Natural killer cell (primary cell): ENCODE results near the gene TMEM145. TPM values are rescaled to one million over a fixed set of nuclear protein-coding genes. Genes with fewer than 3 reads are reported as not detected.
A peak's percentile ranks its signal among the peaks of the same experiment; 100 is the strongest.

Source experiments
- ATAC-seq, 3 donors: fragments of 150-1000 bp in 2 of 3; fragments of 200-7000 bp in 1 of 3; cut with Tn5 transposase; 1 replicate in 1 of 3; 2 replicates in 2 of 3; pipeline ENCODE4 v1.10.0; 2021; ENCODE audit warnings: mild to moderate bottlenecking in 2 of 3, moderate library complexity in 2 of 3
- DNase-seq, 2 donors: peaks; one replicate each; pipeline versions ENCODE4 v3.0.0 to v3.0.0-alpha.2; 2013 to 2021; ENCODE audit warnings: mixed read lengths in 1 of 2
- H3K27ac ChIP-seq: one replicate; pipeline ENCODE4 v1.5.1; 2013; ENCODE audit warnings: mild to moderate bottlenecking, low read length
- H3K27me3 ChIP-seq: one replicate; pipeline ENCODE4 v1.6.1; 2013; ENCODE audit warnings: low read length; ENCODE audit not compliant: control insufficient read depth, insufficient read depth
- H3K36me3 ChIP-seq: one replicate; pipeline ENCODE4 v1.6.1; 2013; ENCODE audit warnings: low read length; ENCODE audit not compliant: control insufficient read depth, insufficient read depth
- H3K4me1 ChIP-seq: one replicate; pipeline ENCODE4 v1.6.1; 2013; ENCODE audit warnings: low read length; ENCODE audit not compliant: control insufficient read depth, insufficient read depth
- H3K4me3 ChIP-seq: one replicate; pipeline ENCODE4 v1.5.1; 2013; ENCODE audit warnings: low read length
- H3K9me3 ChIP-seq: one replicate; pipeline ENCODE4 v1.6.1; 2013; ENCODE audit warnings: low read length; ENCODE audit not compliant: control insufficient read depth, insufficient read depth
- H3K27ac Mint-ChIP-seq, 2 donors: one replicate each; pipeline ENCODE4 v1.8.0; 2022; ENCODE audit warnings: mild to moderate bottlenecking in 2 of 2, mixed read lengths in 2 of 2, moderate library complexity in 1 of 2
- H3K27me3 Mint-ChIP-seq, 2 donors: one replicate each; pipeline ENCODE4 v1.8.0; 2022; ENCODE audit warnings: low read depth in 2 of 2, mixed read lengths in 2 of 2
- H3K36me3 Mint-ChIP-seq: one replicate; pipeline ENCODE4 v1.8.0; 2022; ENCODE audit warnings: mixed read lengths
- H3K4me1 Mint-ChIP-seq, 2 donors: one replicate each; pipeline ENCODE4 v1.8.0; 2022; ENCODE audit warnings: mixed read lengths in 2 of 2
- H3K4me3 Mint-ChIP-seq: one replicate; pipeline ENCODE4 v1.8.0; 2022; ENCODE audit warnings: mild to moderate bottlenecking, moderate library complexity, mixed read lengths
- H3K9me3 Mint-ChIP-seq, 2 donors: one replicate each; pipeline ENCODE4 v1.8.0; 2022; ENCODE audit warnings: mixed read lengths in 2 of 2
- WGBS: methylation state at CpG from one replicate; pipeline ENCODE4 v1.1.7; 2013; ENCODE audit warnings: missing lambda C conversion rate; ENCODE audit not compliant: insufficient coverage; 5-methylcytosine and 5-hydroxymethylcytosine counted together
- intact Hi-C: fragments of 100-400 bp; cut with micrococcal nuclease; formaldehyde crosslinking; loops from one replicate; pipeline ENCODE4 v1.14.2; 2022
- total RNA-seq, 4 donors: library from RNA; stranded (reverse); fragments of 120-200 nt in 1 of 4; gene quantifications; one replicate each; pipeline versions ENCODE4 v1.2.3 to v1.2.4, GENCODE V29; 2013 to 2022
- TF ChIP-seq, protein P1 (sequence below): fragments of 200-600 bp; IDR thresholded peaks from one replicate; pipeline ENCODE4 v1.8.0; 2022; ENCODE audit warnings: antibody characterized with exemption

TMEM145 gene
- total RNA-seq, 3 donors from 2014 or later (not counting 1 experiment from before 2014, with no cell fraction given): not detected

DNA sequence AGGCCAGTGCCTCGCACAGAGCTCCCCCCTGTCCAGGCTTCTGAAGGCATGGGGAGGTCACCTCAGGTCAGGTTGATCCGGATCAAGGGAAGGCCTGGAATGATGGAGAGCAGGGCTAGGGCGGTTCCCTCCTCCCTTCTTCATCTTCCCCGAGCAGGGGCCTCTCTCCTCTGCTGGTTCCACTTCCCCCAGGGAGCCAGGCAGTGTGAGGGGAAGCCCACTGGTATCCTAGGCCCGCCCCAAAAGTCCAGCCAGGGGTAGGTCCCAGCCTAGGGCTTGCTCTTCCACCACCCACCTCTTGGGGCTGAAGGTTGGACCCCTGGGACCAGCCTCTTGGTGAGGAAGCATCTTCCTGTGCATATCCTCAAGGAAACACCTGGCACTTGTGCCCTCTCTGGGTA is 27.6 kb upstream of the TMEM145 start:
- intact Hi-C loops: no loop called here
- H3K4me3 Mint-ChIP-seq: peak overlapping the region; percentile 98
- H3K9me3 ChIP-seq: no peaks in the 10 kb centered on the region
- H3K27ac ChIP-seq: no peak overlapping the region
- peaks cover 48% of the 10 kb centered on the region for H3K4me1 ChIP-seq
- no peaks in the 10 kb centered on the region for H3K36me3 Mint-ChIP-seq
- no peaks in the 10 kb centered on the region for H3K9me3 Mint-ChIP-seq
- WGBS: 57% methylated on average over 5 of the region's 5 CpGs
- no peaks in the 10 kb centered on the region for H3K27me3 ChIP-seq
- peaks cover 36% of the 10 kb centered on the region for H3K36me3 ChIP-seq
- no peak for ATAC-seq
- TF ChIP-seq, protein P1, sequence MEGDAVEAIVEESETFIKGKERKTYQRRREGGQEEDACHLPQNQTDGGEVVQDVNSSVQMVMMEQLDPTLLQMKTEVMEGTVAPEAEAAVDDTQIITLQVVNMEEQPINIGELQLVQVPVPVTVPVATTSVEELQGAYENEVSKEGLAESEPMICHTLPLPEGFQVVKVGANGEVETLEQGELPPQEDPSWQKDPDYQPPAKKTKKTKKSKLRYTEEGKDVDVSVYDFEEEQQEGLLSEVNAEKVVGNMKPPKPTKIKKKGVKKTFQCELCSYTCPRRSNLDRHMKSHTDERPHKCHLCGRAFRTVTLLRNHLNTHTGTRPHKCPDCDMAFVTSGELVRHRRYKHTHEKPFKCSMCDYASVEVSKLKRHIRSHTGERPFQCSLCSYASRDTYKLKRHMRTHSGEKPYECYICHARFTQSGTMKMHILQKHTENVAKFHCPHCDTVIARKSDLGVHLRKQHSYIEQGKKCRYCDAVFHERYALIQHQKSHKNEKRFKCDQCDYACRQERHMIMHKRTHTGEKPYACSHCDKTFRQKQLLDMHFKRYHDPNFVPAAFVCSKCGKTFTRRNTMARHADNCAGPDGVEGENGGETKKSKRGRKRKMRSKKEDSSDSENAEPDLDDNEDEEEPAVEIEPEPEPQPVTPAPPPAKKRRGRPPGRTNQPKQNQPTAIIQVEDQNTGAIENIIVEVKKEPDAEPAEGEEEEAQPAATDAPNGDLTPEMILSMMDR: no peak
- DNase-seq: no peak
- peak overlapping the region; percentile 91 to 93 for H3K27ac Mint-ChIP-seq
- H3K4me1 Mint-ChIP-seq: peaks cover 13 to 21% of the 10 kb centered on the region in 2 donors
- H3K4me3 ChIP-seq: no peak overlapping the region
- no peaks in the 10 kb centered on the region for H3K27me3 Mint-ChIP-seq

DNA sequence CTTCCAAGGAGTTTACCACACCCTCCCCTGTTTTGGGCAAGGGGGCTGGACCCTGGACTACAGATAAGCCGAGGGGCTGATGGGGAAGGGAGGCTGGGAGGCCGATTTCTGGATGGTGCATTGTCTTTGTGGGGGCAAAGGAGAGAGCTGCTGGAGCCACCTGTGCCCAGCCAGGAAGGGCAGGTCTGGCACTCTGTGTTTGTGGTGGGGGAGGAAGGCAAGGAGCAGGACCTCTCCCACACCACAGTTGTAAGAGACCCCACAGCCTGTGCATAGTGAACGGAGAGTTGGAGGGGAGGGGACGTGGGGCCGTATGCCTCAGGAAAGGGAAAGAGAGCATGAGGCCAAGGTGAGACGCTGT is 27.1 kb upstream of the TMEM145 start:
- no peak overlapping the region for H3K4me3 ChIP-seq
- peaks cover 43% of the 10 kb centered on the region for H3K4me1 ChIP-seq
- peak overlapping the region; percentile 5 for H3K27ac ChIP-seq
- no peaks in the 10 kb centered on the region for H3K9me3 ChIP-seq
- ATAC-seq (no peak), DNase-seq (no peak)
- Mint-ChIP-seq H3K4me1 (peaks cover 13 to 21% of the 10 kb centered on the region in 2 donors), H3K9me3 (no peaks in the 10 kb centered on the region), H3K4me3 (peak overlapping the region; percentile 98), H3K27ac (peak overlapping the region; percentile 91 to 93), H3K27me3 (no peaks in the 10 kb centered on the region), H3K36me3 (no peaks in the 10 kb centered on the region)
- TF ChIP-seq, protein P1: no peak
- peaks cover 40% of the 10 kb centered on the region for H3K36me3 ChIP-seq
- no peaks in the 10 kb centered on the region for H3K27me3 ChIP-seq
- intact Hi-C loops: no loop called here
- WGBS: 26% methylated on average over 6 of the region's 6 CpGs

DNA sequence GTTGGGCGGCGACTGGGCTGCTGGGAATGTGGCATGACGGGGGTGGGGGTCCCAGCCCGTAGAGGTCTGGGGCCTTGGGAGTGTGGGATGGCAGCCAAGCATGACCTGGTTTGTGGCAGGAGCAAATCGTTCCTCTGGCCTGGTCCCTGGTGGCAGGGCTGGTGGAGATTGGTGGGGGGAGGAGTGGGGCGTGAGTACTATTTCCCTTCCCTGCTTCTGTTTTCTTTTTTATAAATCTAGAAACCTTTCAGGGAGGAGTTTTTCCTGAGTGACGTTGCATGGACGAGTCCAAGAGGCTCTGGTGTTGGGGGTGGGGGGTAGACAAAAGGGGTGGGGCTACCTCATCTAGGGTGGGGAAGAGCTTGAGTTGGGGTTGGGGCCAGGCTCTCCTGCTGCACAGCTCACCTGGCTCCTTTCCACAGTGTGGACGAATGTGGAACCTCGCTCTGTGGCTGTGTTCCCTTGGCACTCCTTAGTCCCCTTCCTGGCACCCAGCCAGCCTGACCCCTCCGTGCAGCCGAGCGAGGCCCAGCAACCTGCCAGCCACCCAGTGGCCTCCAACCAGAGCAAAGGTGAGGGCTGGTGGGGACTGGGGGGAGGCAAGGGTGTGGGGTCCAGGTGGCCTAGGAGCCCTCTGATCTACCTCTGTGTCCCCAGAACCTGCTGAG is 26.6 kb upstream of the TMEM145 start:
- peaks cover 45% of the 10 kb centered on the region for H3K36me3 ChIP-seq
- TF ChIP-seq, protein P1: no peak
- Mint-ChIP-seq H3K9me3 (no peaks in the 10 kb centered on the region), H3K36me3 (no peaks in the 10 kb centered on the region), H3K27ac (peak overlapping the region; percentile 91 to 93), H3K4me1 (peaks cover 13 to 23% of the 10 kb centered on the region in 2 donors), H3K4me3 (no peak overlapping the region), H3K27me3 (no peaks in the 10 kb centered on the region)
- peaks cover 38% of the 10 kb centered on the region for H3K4me1 ChIP-seq
- no peak for ATAC-seq
- peak overlapping the region; percentile 5 for H3K27ac ChIP-seq
- H3K9me3 ChIP-seq: no peaks in the 10 kb centered on the region
- H3K27me3 ChIP-seq: no peaks in the 10 kb centered on the region
- H3K4me3 ChIP-seq: no peak overlapping the region
- DNase-seq: no peak
- WGBS: 51% methylated on average over 12 of the region's 13 CpGs
- intact Hi-C loops: no loop called here
